GM23338 (cell line): ENCODE measurements around the gene PIP5K1A. TPM values are rescaled to one million over a fixed set of nuclear protein-coding genes. Genes with fewer than 3 reads are reported as not detected.

Experiments
- ATAC-seq: fragments of 200-7000 bp; cut with Tn5 transposase; 3 replicates; pipeline ENCODE4 v1.9.1; 2020
- DNase-seq: peaks from one replicate; pipeline ENCODE4 v3.0.0-alpha.2; 2015; ENCODE audit warnings: low spot score
- H2AFZ ChIP-seq: fragments of 200-600 bp; sonication (generic); 2 replicates; pipeline ENCODE4 v1.8.0; 2016; ENCODE audit warnings: antibody characterized with exemption, mild to moderate bottlenecking, moderate library complexity
- H3F3A ChIP-seq: fragments of 200-600 bp; sonication (generic); replicated peaks from 2 replicates; pipeline ENCODE4 v1.8.0; 2017; ENCODE audit warnings: antibody characterized with exemption, mixed run types, low read depth
- H3K27ac ChIP-seq: fragments of 200-600 bp; sonication (generic); 2 replicates; pipeline ENCODE4 v1.6.1; 2016; ENCODE audit warnings: low read depth
- H3K27me3 ChIP-seq: fragments of 200-600 bp; sonication (generic); 2 replicates; pipeline ENCODE4 v1.8.0; 2016; ENCODE audit warnings: mild to moderate bottlenecking, mixed run types, moderate library complexity; ENCODE audit not compliant: insufficient read depth
- H3K36me3 ChIP-seq: fragments of 200-600 bp; sonication (generic); 2 replicates; pipeline ENCODE4 v1.8.0; 2016; ENCODE audit warnings: mild to moderate bottlenecking; ENCODE audit not compliant: insufficient read depth
- H3K4me1 ChIP-seq: fragments of 200-600 bp; sonication (generic); 2 replicates; pipeline ENCODE4 v1.8.0; 2016; ENCODE audit warnings: mild to moderate bottlenecking, moderate library complexity; ENCODE audit not compliant: insufficient read depth
- H3K4me2 ChIP-seq: fragments of 200-600 bp; sonication (generic); 2 replicates; pipeline ENCODE4 v1.7.1; 2017; ENCODE audit warnings: mixed run types
- H3K4me3 ChIP-seq: fragments of 200-600 bp; sonication (generic); 2 replicates; pipeline ENCODE4 v1.6.1; 2016; ENCODE audit warnings: mixed run types
- H3K79me2 ChIP-seq: fragments of 200-600 bp; sonication (generic); replicated peaks from 2 replicates; pipeline ENCODE4 v1.8.0; 2017; ENCODE audit warnings: mild to moderate bottlenecking; ENCODE audit not compliant: insufficient read depth
- H3K9me2 ChIP-seq: fragments of 200-600 bp; sonication (generic); 2 replicates; pipeline ENCODE4 v1.8.0; 2017; ENCODE audit not compliant: insufficient read depth
- H4K20me1 ChIP-seq: fragments of 200-600 bp; sonication (generic); replicated peaks from 2 replicates; pipeline ENCODE4 v1.8.0; 2017; ENCODE audit warnings: mild to moderate bottlenecking; ENCODE audit not compliant: insufficient read depth
- H3K27ac Mint-ChIP-seq: 2 replicates; pipeline ENCODE4 v1.8.0; 2020; ENCODE audit warnings: inconsistent platforms, mild to moderate bottlenecking, moderate library complexity, mixed read lengths
- H3K27me3 Mint-ChIP-seq: 3 replicates; pipeline ENCODE4 v1.8.0; 2022; ENCODE audit warnings: low read depth, mild to moderate bottlenecking, moderate library complexity, mixed read lengths, inconsistent platforms; ENCODE audit not compliant: insufficient read depth, poor library complexity
- H3K36me3 Mint-ChIP-seq: 3 replicates; pipeline ENCODE4 v1.8.0; 2021; ENCODE audit warnings: low read depth, mild to moderate bottlenecking, inconsistent platforms, moderate library complexity, mixed read lengths
- H3K4me1 Mint-ChIP-seq: 3 replicates; pipeline ENCODE4 v1.8.0; 2020; ENCODE audit warnings: mild to moderate bottlenecking, inconsistent platforms, mixed read lengths
- H3K4me3 Mint-ChIP-seq: 3 replicates; pipeline ENCODE4 v1.8.0; 2021; ENCODE audit warnings: moderate library complexity, mild to moderate bottlenecking, inconsistent platforms, mixed read lengths
- H3K9me3 Mint-ChIP-seq: 3 replicates; pipeline ENCODE4 v1.8.0; 2020; ENCODE audit warnings: moderate library complexity, mild to moderate bottlenecking, inconsistent platforms, mixed read lengths
- CREB1 ChIP-seq: fragments of 250-450 bp; sonication (Bioruptor Pico); IDR thresholded peaks from 2 replicates; pipeline ENCODE4 v1.5.0; 2020; ENCODE audit warnings: low read depth, mild to moderate bottlenecking, moderate library complexity
- ETS1 ChIP-seq: IDR thresholded peaks from 2 replicates; pipeline ENCODE4 v1.6.1; 2016; ENCODE audit warnings: antibody characterized with exemption
- EZH2phosphoT487 ChIP-seq: fragments of 200-600 bp; sonication (generic); IDR thresholded peaks from one replicate; pipeline ENCODE4 v1.8.1; 2018; ENCODE audit warnings: antibody characterized with exemption; ENCODE audit not compliant: unreplicated experiment
- STAT1 ChIP-seq: IDR thresholded peaks from one replicate; pipeline ENCODE4 v1.6.1; 2016; ENCODE audit warnings: antibody characterized with exemption; ENCODE audit not compliant: unreplicated experiment
- ZNF114 ChIP-seq: fragments of 250-450 bp; sonication (Bioruptor Pico); IDR thresholded peaks from 2 replicates; pipeline ENCODE4 v1.5.0; 2020; ENCODE audit warnings: mild to moderate bottlenecking, moderate library complexity
- polyA plus RNA-seq: library from polyadenylated mRNA; unstranded; fragments of >200 nt; fragmentation: Nextera tagmentation; extraction: Ambion mirVana; gene quantifications from 2 replicates; pipeline ENCODE4 v1.2.1, GENCODE V29; 2016
- total RNA-seq: library from RNA; depleted of rRNA; stranded (reverse); fragments of >200 nt; shearing (Covaris generic); gene quantifications from 2 replicates; pipeline ENCODE4 v1.2.3, GENCODE V29; 2014
- TF ChIP-seq, protein P1 (sequence below): IDR thresholded peaks from one replicate; pipeline ENCODE4 v1.6.1; 2018; ENCODE audit warnings: antibody characterized with exemption; ENCODE audit not compliant: unreplicated experiment
- TF ChIP-seq, protein P2 (sequence below), 2 experiments: fragments of 200-600 bp in 1 of 2; sonication (generic) in 1 of 2; conservative IDR thresholded peaks; 2 replicates each; pipeline versions ENCODE4 v1.5.1 to v1.6.1; 2016 to 2017; ENCODE audit warnings: antibody characterized with exemption in 2 of 2, low read depth in 2 of 2, mild to moderate bottlenecking in 2 of 2, moderate library complexity in 1 of 2

Gene PIP5K1A
- total and polyA plus RNA-seq, 2 experiments from 2014 or later = 23.2 to 63.3 TPM

DNA sequence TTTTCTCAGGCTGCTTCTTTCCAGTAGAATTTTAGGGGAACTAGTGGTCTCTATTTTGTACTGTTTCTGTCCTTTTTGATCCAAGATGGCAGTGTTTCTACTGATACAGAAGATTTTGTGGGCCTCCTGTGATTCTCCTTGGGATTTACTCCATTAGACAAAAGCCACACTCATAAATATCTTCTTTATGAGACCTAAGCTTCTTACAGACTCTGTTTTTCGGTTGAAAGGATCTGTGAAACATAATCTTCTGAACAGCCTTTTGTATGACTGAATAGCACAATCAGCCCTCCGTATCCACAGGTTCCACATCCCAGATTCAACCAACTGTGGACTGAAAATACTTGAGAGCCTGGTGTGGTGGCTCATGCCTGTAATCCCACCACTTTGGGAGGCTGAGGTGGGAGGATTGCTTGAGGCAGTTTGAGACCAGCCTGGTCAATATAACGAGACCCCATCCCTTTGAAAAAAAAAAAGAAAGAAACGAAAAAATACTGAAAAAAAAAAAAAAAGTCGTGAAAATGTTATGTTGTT lies 45.4 kb downstream of the PIP5K1A start:
- Histone ChIP-seq H3K27ac (no peak overlapping the region), H3K79me2 (no peaks in the 10 kb centered on the region), H3F3A (peaks cover 36% of the 10 kb centered on the region), H3K4me3 (no peak overlapping the region), H3K27me3 (no peaks in the 10 kb centered on the region), H3K4me1 (no peaks in the 10 kb centered on the region), H3K9me2 (no peaks in the 10 kb centered on the region), H3K36me3 (peaks cover 88% of the 10 kb centered on the region), H3K4me2 (no peak overlapping the region), H2AFZ (no peak overlapping the region), H4K20me1 (peaks cover 11% of the 10 kb centered on the region)
- H3K9me3 Mint-ChIP-seq = no peaks in the 10 kb centered on the region
- DNase-seq = no peak
- ATAC-seq = no peak
- H3K4me3 Mint-ChIP-seq = no peak overlapping the region
- H3K36me3 Mint-ChIP-seq = peaks cover 97% of the 10 kb centered on the region
- no peaks in the 10 kb centered on the region for H3K4me1 Mint-ChIP-seq
- peaks cover 6% of the 10 kb centered on the region for H3K27me3 Mint-ChIP-seq
- no peak for TF ChIP-seq STAT1
- H3K27ac Mint-ChIP-seq = no peak overlapping the region

- no peak for TF ChIP-seq EZH2phosphoT487
- TF ChIP-seq ZNF114 (CRISPR knock-in tag) = no peak
- no peak for TF ChIP-seq ETS1
- no peak for TF ChIP-seq STAT1
- TF ChIP-seq CREB1 (CRISPR knock-in tag) = no peak
- TF ChIP-seq, protein P1, sequence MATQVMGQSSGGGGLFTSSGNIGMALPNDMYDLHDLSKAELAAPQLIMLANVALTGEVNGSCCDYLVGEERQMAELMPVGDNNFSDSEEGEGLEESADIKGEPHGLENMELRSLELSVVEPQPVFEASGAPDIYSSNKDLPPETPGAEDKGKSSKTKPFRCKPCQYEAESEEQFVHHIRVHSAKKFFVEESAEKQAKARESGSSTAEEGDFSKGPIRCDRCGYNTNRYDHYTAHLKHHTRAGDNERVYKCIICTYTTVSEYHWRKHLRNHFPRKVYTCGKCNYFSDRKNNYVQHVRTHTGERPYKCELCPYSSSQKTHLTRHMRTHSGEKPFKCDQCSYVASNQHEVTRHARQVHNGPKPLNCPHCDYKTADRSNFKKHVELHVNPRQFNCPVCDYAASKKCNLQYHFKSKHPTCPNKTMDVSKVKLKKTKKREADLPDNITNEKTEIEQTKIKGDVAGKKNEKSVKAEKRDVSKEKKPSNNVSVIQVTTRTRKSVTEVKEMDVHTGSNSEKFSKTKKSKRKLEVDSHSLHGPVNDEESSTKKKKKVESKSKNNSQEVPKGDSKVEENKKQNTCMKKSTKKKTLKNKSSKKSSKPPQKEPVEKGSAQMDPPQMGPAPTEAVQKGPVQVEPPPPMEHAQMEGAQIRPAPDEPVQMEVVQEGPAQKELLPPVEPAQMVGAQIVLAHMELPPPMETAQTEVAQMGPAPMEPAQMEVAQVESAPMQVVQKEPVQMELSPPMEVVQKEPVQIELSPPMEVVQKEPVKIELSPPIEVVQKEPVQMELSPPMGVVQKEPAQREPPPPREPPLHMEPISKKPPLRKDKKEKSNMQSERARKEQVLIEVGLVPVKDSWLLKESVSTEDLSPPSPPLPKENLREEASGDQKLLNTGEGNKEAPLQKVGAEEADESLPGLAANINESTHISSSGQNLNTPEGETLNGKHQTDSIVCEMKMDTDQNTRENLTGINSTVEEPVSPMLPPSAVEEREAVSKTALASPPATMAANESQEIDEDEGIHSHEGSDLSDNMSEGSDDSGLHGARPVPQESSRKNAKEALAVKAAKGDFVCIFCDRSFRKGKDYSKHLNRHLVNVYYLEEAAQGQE = no peak
- TF ChIP-seq, protein P2, sequence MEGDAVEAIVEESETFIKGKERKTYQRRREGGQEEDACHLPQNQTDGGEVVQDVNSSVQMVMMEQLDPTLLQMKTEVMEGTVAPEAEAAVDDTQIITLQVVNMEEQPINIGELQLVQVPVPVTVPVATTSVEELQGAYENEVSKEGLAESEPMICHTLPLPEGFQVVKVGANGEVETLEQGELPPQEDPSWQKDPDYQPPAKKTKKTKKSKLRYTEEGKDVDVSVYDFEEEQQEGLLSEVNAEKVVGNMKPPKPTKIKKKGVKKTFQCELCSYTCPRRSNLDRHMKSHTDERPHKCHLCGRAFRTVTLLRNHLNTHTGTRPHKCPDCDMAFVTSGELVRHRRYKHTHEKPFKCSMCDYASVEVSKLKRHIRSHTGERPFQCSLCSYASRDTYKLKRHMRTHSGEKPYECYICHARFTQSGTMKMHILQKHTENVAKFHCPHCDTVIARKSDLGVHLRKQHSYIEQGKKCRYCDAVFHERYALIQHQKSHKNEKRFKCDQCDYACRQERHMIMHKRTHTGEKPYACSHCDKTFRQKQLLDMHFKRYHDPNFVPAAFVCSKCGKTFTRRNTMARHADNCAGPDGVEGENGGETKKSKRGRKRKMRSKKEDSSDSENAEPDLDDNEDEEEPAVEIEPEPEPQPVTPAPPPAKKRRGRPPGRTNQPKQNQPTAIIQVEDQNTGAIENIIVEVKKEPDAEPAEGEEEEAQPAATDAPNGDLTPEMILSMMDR (conservative IDR thresholded peaks at IDR 0.05; ENCODE audit: low read depth in 2 of 2) = no peak
- peaks cover 44% of the 10 kb centered on the region for H3F3A ChIP-seq
- DNase-seq (no peak), ATAC-seq (no peak)
- no peak overlapping the region for H3K4me2 ChIP-seq
- H3K27ac ChIP-seq = no peak overlapping the region
- no peaks in the 10 kb centered on the region for H3K9me2 ChIP-seq
- Mint-ChIP-seq H3K4me3 (no peak overlapping the region), H3K36me3 (peaks cover 77% of the 10 kb centered on the region), H3K4me1 (no peaks in the 10 kb centered on the region; the same call in 2 of the 3 replicates), H3K9me3 (no peaks in the 10 kb centered on the region), H3K27me3 (peaks cover 2% of the 10 kb centered on the region), H3K27ac (no peak overlapping the region)
- H3K4me1 ChIP-seq = no peaks in the 10 kb centered on the region
- peaks cover 62% of the 10 kb centered on the region for H3K36me3 ChIP-seq
- H2AFZ ChIP-seq = no peak overlapping the region
- peaks cover 17% of the 10 kb centered on the region for H4K20me1 ChIP-seq
- H3K79me2 ChIP-seq = no peaks in the 10 kb centered on the region
- no peak overlapping the region for H3K4me3 ChIP-seq
- no peaks in the 10 kb centered on the region for H3K27me3 ChIP-seq
Observed at GRCh38 chr1:151246786-151247185, 48.4 kb downstream of the PIP5K1A start.
